ENCODE results near the gene BLOC1S5.
"Not testable (repeated sequence)": the region's sequence is repeated elsewhere in the genome, so short reads cannot be mapped to it uniquely, and the experiment has no call there.

The BLOC1S5 gene

DNA sequence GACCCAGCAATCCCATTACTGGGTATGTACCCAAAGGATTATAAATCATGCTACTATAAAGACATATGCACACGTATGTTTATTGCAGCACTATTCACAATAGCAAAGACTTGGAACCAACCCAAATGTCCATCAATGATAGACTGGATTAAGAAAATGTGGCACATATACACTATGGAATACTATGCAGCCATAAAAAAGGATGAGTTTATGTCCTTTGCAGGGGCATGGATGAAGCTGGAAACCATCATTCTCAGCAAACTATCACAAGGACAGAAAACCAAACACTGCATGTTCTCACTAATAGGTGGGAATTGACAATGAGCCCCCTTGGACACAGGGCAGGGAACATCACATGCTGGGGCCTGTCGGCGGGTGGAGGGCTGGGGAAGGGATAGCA, 30.1 kb downstream of the BLOC1S5 start:
- not testable (repeated sequence) for DNase-seq

DNA sequence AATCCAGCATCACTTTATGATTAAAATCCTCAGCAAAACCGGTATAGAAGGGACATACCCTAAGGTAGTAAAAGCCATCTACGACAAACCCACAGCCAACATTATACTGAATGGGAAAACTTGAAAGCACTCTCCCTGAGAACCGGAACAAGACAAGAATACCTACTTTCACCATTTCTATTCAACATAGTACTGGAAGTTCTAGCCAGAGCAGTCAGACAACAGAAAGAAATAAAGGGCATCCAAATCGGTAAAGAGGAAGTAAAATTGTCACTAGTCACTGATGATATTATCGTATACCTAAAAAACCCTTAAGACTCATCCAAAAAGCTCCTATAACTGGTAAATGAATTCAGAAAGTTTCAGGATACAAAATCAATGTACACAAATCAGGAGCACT, 33.3 kb downstream of the BLOC1S5 start:
- DNase-seq: no peak

- no peak for DNase-seq
These were observed 34.8 kb downstream of the BLOC1S5 start for GRCh38 chr6:8029243-8029870.

DNA sequence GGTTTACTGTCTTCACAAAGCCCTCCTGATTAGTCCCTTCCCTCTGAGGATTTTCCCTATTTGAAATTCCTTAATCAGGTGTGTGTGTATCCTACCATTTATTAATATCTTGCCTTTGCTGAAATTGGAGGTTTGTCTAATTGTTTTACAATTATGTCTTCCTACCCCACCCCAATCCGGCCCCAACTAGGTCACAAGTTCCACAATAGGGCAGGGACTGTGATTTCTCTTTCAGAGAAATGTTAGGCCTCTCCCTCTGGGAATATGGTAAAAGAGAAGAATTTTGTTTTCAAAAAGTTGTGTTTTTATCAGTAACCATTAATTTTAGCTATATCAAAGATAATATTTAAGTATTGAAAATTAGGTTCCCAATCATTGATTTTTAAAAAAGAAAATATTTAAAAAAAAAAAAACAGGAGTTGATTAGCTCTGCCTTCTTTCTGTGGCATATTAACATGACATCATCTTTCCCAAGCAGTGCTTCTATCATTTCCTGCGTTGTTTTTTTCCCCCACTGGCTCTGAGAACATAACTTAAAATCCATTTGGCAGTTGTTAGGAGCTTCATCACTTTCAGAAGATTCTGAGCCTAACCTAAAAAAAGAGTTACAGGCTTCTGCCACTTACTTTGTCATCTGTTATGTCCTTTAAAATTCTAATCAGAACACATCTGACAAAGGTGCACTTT, 36.1 kb downstream of the BLOC1S5 start:
- no peak for DNase-seq

- DNase-seq: no peak
These were observed 37.4 kb downstream of the BLOC1S5 start for GRCh38 chr6:8026800-8027199.

- DNase-seq: no peak
These were observed 39.0 kb downstream of the BLOC1S5 start for GRCh38 chr6:8025191-8025590.

DNA sequence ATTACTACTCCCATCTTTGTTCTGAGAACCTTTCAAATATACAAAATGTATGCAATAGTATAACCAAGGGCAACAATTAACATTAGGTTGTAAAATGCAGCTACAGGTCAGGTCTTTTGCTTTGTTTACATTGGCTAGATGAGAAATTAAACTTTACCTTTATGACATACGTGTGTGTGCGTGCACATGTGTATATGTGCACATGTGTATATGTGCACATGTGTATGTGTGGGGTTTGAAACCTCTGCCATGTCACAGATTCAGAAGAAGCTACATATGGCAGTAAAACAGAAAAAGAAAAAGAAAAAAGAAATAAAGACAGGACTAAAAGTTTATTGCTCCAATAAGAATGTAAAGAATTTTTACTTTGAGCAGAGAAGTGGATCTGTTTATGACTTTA, 40.6 kb downstream of the BLOC1S5 start:
- DNase-seq: no peak

DNA sequence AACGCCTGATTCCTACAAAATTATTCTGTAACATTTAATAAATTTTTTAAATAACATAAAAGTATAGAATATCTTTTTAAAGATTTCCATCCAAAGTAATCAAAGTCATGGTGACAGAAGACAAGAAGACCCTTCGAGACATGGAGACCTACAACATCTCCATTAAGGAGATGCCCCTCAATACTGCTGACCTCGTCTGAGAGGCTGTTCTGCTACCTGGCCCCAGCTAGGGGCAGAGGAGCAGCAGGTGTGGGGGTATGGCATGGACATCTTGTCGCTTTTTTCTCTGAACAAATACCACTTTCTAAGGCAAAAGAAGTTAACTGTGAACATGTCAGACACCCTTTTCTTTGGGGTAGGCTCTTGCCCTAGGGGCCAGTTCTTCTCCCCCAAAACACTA, 44.1 kb downstream of the BLOC1S5 start:
- DNase-seq: no peak

- no peak for DNase-seq
These were observed 46.5 kb downstream of the BLOC1S5 start for GRCh38 chr6:8017705-8018104.

- no peak for DNase-seq
These were observed 46.9 kb downstream of the BLOC1S5 start for GRCh38 chr6:8017276-8017701.

DNA sequence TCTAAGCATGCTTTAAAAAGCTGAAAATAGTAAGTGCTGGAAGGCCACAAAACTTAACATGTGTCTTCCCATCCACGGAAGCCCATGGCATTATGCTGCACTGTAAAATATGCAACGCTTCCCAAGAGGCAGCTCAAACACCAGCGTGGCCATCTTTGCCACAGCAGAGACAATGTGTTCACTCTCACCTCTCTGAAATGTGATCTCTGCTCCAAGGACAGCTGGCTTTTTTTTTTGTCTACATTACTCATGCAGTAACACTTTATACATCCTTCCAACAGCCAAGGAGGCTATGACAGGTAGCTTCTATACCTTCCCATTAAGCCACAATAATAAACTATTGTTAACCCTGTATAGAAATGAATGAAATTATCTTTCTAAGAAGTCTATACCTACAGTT, 49.2 kb downstream of the BLOC1S5 start:
- no peak for DNase-seq

DNA sequence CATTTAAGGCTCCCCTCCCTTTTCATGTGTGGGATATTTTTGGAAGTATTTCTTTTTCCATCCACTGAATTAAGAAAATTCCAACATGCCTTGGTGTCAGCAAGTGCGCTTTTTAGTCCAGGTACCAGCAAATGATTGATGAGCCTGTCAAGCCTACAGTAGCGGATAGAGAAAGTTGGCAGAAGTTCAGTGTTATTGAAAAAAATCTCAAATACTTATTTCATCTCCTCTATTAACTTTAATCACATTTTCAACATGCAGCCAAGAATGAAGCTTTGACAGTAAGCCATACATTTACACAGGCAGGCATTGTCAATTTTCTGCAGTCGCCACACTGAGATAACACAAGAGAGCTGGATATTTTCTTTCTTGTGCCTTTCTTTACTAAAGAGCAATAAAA, 50.4 kb downstream of the BLOC1S5 start:
- DNase-seq: no peak

GRCh38 chr6:8006208-8006607, 58.0 kb downstream of the BLOC1S5 start:
- DNase-seq: no peak

- no peak for DNase-seq
These were observed 59.1 kb downstream of the BLOC1S5 start for GRCh38 chr6:8005136-8005535.

DNA sequence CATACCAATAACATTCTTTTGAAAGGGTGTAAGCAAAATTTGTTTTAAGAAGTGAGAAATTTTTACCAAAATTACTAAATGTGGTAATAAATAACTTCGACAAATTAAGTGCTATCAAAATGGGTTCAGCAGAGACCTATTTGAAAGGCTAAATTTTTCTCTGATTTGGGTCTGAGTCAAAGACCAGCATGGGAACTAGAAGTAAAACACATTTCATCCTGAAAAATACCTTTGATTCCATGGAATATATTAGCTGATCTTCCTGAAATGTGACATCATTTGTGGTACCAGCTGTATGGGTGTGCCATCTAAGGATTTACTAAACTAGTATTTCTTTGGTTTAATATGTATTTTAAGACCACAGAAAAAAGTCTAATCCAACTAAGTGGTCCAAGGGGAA, 63.6 kb downstream of the BLOC1S5 start:
- no peak for DNase-seq

DNA sequence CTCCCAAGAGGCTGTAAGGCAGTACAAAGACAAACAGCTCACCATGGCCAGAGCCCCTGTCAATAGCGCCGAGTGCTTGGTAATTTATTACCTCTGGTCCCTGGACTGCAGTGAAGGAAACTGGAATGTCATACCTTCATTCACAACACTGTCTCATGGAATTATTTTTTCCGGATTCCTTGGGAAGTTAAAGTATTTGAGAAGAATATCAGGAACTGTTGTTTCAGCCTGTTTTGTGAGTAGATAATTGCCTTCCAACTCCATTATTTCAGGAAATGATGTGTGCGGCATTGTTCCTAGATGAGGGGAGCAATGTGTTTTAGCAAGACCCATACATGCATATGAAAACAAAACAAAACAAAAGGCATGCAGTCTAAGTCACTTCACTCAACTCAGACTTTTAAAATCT, 64.0 kb downstream of the BLOC1S5 start:
- DNase-seq: no peak

- no peak for DNase-seq
These were observed 65.0 kb downstream of the BLOC1S5 start for GRCh38 chr6:7999201-7999600.

DNA sequence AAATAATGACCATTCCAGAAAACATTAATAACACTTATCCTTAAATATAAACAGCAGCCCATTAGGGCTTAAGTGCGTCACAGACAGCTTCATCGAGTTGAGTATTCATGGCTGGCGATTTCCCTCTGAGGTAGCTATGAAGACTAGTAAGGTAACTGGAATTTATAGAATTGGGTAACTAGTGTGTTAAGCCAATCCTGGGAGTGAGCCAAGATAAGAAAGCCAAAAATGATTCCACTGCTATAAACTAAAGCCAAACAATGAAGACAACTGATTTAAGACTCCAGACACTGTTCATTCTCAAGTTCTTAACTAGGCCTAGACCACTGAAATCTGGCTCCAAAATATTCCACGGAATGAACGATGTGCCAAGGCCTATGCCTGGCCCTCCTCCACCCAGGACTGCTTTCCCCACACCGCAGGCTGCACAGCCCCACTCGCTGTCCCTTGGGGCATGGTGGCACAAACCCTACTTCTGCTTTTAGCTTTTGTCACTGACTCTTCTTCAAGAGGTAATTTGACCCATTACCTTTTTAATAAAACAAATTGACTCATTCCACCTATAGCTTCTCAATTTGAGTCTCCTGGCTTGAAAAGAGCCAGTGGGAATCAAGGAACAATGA, 66.0 kb downstream of the BLOC1S5 start:
- DNase-seq: no peak

DNA sequence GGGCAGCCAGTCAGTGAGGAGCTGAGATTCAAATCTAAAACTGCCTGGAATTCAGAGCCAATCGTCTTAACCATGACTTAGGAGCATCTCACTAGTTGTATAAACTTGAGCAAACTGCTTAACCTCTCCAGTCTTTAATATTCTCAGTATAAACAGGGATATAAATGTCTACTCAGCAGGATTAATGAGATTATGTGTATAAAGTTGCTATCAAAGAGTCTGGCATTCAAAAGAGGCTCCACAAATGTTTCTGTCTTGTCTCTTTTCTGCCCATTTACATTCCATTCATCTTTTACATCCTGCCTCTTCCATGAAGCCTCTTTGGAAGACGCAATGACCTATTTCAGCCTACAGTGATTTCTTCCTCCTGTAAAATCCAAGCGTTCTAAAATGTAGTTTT, 66.9 kb downstream of the BLOC1S5 start:
- no peak for DNase-seq

- no peak for DNase-seq
These were observed 67.6 kb downstream of the BLOC1S5 start for GRCh38 chr6:7996538-7997111.

- DNase-seq: no peak
These were observed 70.2 kb downstream of the BLOC1S5 start for GRCh38 chr6:7993952-7994351.

DNA sequence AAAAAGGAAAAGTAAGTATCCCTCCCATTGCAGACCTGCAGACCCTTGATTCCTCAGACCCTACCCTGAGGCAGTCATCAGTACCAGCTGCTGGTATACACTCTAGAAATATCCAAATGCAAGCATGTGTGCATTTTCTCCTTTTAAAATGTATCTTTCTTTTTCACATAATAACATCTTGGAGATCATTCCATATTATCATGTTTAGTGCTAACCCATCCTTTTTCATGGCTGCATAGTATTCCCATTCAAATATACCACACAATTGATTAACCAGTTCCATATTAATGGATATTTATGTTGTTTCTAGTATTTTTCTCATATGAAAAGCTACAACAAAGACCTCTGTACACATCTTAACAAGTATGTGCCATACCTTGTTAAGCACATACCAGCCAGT, 70.8 kb downstream of the BLOC1S5 start:
- DNase-seq: no peak

- no peak for DNase-seq
These were observed 72.0 kb downstream of the BLOC1S5 start for GRCh38 chr6:7992002-7992815.

Measured in left hindlimb (tissue), 1 donor.